HepG2 (cell line): ENCODE results near the gene INPP5E. TPM values are rescaled to one million over a fixed set of nuclear protein-coding genes. Genes with fewer than 3 reads are reported as not detected.

ENCODE experiments used
- E2F1 ChIP-seq: sonication (generic); formaldehyde crosslinking; IDR thresholded peaks from 2 replicates; pipeline ENCODE4 v1.5.0; 2020; ENCODE audit warnings: missing genetic modification reagents
- E2F5 ChIP-seq: sonication (generic); formaldehyde crosslinking; conservative IDR thresholded peaks from 2 replicates; pipeline ENCODE4 v1.4.0; 2020; ENCODE audit warnings: missing genetic modification reagents
- JUND ChIP-seq: sonication (generic); formaldehyde crosslinking; IDR thresholded peaks from 2 replicates; pipeline ENCODE4 v1.8.0; 2022; ENCODE audit warnings: mild to moderate bottlenecking, missing genetic modification reagents
- POLR2G ChIP-seq: fragments of 200-400 bp; formaldehyde crosslinking; IDR thresholded peaks from 2 replicates; pipeline ENCODE4 v1.6.1; 2018; ENCODE audit warnings: mild to moderate bottlenecking, low read depth, low read length, moderate library complexity
- TRIM22 ChIP-seq: fragments of 450-650 bp; IDR thresholded peaks from 2 replicates; pipeline ENCODE4 v1.6.1; 2017
- XRCC5 ChIP-seq: fragments of 200-400 bp; formaldehyde crosslinking; optimal IDR thresholded peaks from 2 replicates; pipeline ENCODE3; 2017; ENCODE audit warnings: mild to moderate bottlenecking, low read length
- ZBTB33 ChIP-seq: sonication (generic); formaldehyde crosslinking; IDR thresholded peaks from 2 replicates; pipeline ENCODE4 v1.4.0; 2020; ENCODE audit warnings: missing genetic modification reagents
- ZBTB38 ChIP-seq: sonication (generic); formaldehyde crosslinking; IDR thresholded peaks from 2 replicates; pipeline ENCODE4 v1.5.1; 2020; ENCODE audit warnings: mild to moderate bottlenecking, missing genetic modification reagents
- ZNF142 ChIP-seq: sonication (generic); formaldehyde crosslinking; IDR thresholded peaks from 2 replicates; pipeline ENCODE4 v1.4.0; 2020; ENCODE audit warnings: missing genetic modification reagents
- ZNF589 ChIP-seq: sonication (generic); formaldehyde crosslinking; conservative IDR thresholded peaks from 2 replicates; pipeline ENCODE4 v1.8.0; 2022; ENCODE audit warnings: mild to moderate bottlenecking, moderate library complexity, missing genetic modification reagents
- ZNF615 ChIP-seq: sonication (generic); formaldehyde crosslinking; IDR thresholded peaks from 2 replicates; pipeline ENCODE4 v1.5.0; 2020; ENCODE audit warnings: mild to moderate bottlenecking, missing genetic modification reagents, borderline replicate concordance
- ZNF619 ChIP-seq: sonication (generic); formaldehyde crosslinking; IDR thresholded peaks from 2 replicates; pipeline ENCODE4 v1.4.0; 2020; ENCODE audit warnings: mild to moderate bottlenecking, missing genetic modification reagents
- ZNF724P ChIP-seq: sonication (generic); formaldehyde crosslinking; IDR thresholded peaks from 2 replicates; pipeline ENCODE4 v1.8.0; 2022; ENCODE audit warnings: missing genetic modification reagents, borderline replicate concordance
- polyA plus RNA-seq, 8 experiments: library from polyadenylated mRNA; depleted of rRNA in 3 of 8; stranded (reverse) in 7 of 8; unstranded in 1 of 8; fragments of >200 nt; fragmentation: Illumina TruSeq in 4 of 8; extraction: Trizol in 4 of 8; gene quantifications; 2 replicates each; pipeline versions ENCODE4 v1.2.1 to v1.2.3, GENCODE V29; 2011 to 2016; ENCODE audit warnings: low read depth in 4 of 8, missing spikeins in 1 of 8, mixed read lengths in 1 of 8; ENCODE audit not compliant: insufficient read depth in 1 of 8
- total RNA-seq, 5 experiments: library from RNA; depleted of rRNA; stranded (reverse); fragments of >200 nt; fragmentation: Illumina TruSeq; extraction: Trizol; gene quantifications; 2 replicates each; pipeline ENCODE4 v1.2.3, GENCODE V29; 2016; ENCODE audit warnings: low read depth in 1 of 5

INPP5E gene
- total and polyA plus RNA-seq, 2 of the 13 experiments (the other 11 are each of a cell fraction or from before 2014, with no cell fraction given): 5.5 TPM

GRCh38 chr9:136400038-136400834 is 39.4 kb downstream of the INPP5E start, which contains the start of gene SNAPC4 (continued):
- 0 out of 2 replicates have a peak, but pooled peaks have one; percentile 34 for TF ChIP-seq E2F5 (CRISPR knock-in tag)
- TF ChIP-seq ZNF142 (CRISPR knock-in tag): peak; percentile 69; the same call in 1 of the 2 replicates
- TF ChIP-seq ZNF615 (CRISPR knock-in tag): no peak
- peak; percentile 84 for TF ChIP-seq XRCC5
- TF ChIP-seq E2F1 (CRISPR knock-in tag): peak; percentile 63
- TF ChIP-seq ZNF724P (CRISPR knock-in tag): no peak
- peak; percentile 59; the same call in 1 of the 2 replicates for TF ChIP-seq JUND (CRISPR knock-in tag)
- TF ChIP-seq POLR2G: peak; percentile 87
- TF ChIP-seq ZBTB38 (CRISPR knock-in tag): peak; percentile 85
- TF ChIP-seq ZNF589 (CRISPR knock-in tag): 0 out of 2 replicates have a peak, but pooled peaks have one; percentile 71
- TF ChIP-seq ZNF619 (CRISPR knock-in tag): peak; percentile 63
- TF ChIP-seq TRIM22: no peak
- TF ChIP-seq ZBTB33 (CRISPR knock-in tag): no peak
